Keratinocyte (primary cell): Measurements from ENCODE around the gene COL25A1.

ENCODE experiments used
- CTCF ChIP-seq, 3 experiments: IDR thresholded peaks in 1 of 3; conservative IDR thresholded peaks in 1 of 3; optimal IDR thresholded peaks in 1 of 3; 2 replicates in 2 of 3; 3 replicates in 1 of 3; pipeline versions ENCODE3 to v1.5.1; 2011; ENCODE audit warnings: low read length in 3 of 3, mild to moderate bottlenecking in 3 of 3, moderate library complexity in 2 of 3, control low read depth in 1 of 3, inconsistent platforms in 1 of 3; ENCODE audit not compliant: insufficient read depth in 2 of 3; ENCODE audit errors: extremely low read depth in 1 of 3
- EZH2 ChIP-seq: IDR thresholded peaks from one replicate; pipeline ENCODE4 v1.6.1; 2012; ENCODE audit warnings: inconsistent platforms, mild to moderate bottlenecking, low read length, moderate library complexity

- no peak for TF ChIP-seq CTCF (optimal IDR thresholded peaks at IDR 0.05 in 1 of 3, IDR thresholded peaks at IDR 0.05 in 1 of 3, conservative IDR thresholded peaks at IDR 0.05 in 1 of 3; ENCODE audit: extremely low read depth in 1 of 3, insufficient read depth in 2 of 3, low read length in 3 of 3)
- no peak for TF ChIP-seq EZH2
Observed at GRCh38 chr4:108890484-108890881, 412.0 kb downstream of the COL25A1 start.
